Measurements from ENCODE around the gene CNTN4.

The CNTN4 gene

DNA sequence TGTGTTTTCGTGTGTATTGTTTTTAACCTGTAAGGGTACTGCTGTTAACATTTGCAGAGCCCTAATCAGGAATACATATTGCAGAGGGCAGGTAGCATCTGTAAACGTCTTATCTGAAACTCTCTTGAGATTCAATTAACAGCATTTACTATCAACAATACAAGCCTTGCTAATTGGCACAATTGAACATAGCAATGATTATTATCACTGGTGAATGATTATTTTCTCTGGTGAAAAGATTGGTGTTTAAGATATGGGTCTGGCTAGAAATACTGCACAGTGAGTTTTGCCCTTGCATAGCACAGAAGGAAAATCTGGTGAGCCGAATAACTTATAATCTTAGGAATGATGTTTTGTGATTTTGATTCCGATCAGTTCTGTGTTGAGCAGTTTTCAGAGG is 5.9 kb upstream of the CNTN4 start:
- in situ Hi-C loops (cut with MboI; ENCODE audit: low sequenced_read_pairs, unreplicated experiment) = no loop called here

DNA sequence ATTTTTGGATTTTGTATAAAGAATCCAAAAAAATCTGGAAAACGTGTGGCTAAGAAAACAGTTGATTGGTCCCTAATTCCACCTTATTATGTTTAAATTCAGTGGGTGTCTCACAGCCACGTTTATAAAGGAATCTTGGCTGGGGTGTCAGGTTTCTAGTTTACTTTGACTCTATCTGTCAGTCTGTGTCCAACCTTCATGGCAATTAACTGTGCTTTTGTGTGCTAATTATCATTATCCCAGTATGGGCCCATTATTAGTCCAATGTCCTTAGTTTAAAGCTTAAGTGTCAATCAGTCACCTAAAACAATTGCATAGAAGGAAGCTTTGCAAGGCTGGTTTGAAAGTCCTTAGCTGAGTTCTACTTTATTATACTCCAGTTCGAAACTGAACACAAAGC is 3.7 kb upstream of the CNTN4 start:
- TF ChIP-seq, protein P1, sequence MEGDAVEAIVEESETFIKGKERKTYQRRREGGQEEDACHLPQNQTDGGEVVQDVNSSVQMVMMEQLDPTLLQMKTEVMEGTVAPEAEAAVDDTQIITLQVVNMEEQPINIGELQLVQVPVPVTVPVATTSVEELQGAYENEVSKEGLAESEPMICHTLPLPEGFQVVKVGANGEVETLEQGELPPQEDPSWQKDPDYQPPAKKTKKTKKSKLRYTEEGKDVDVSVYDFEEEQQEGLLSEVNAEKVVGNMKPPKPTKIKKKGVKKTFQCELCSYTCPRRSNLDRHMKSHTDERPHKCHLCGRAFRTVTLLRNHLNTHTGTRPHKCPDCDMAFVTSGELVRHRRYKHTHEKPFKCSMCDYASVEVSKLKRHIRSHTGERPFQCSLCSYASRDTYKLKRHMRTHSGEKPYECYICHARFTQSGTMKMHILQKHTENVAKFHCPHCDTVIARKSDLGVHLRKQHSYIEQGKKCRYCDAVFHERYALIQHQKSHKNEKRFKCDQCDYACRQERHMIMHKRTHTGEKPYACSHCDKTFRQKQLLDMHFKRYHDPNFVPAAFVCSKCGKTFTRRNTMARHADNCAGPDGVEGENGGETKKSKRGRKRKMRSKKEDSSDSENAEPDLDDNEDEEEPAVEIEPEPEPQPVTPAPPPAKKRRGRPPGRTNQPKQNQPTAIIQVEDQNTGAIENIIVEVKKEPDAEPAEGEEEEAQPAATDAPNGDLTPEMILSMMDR (IDR thresholded peaks at IDR 0.05; ENCODE audit: borderline replicate concordance, control extremely low read depth, extremely low read depth, insufficient read depth, missing control alignments) = no peak
- in situ Hi-C loops (cut with MboI; ENCODE audit: low sequenced_read_pairs, unreplicated experiment) = no loop called here
- DNase-seq (ENCODE audit: low spot score) = no peak

More for the DNA sequence above, 5.9 kb upstream of the CNTN4 start:
- DNase-seq (ENCODE audit: low spot score) = no peak
- TF ChIP-seq, protein P1 (IDR thresholded peaks at IDR 0.05; ENCODE audit: borderline replicate concordance, control extremely low read depth, extremely low read depth, insufficient read depth, missing control alignments) = no peak

DNA sequence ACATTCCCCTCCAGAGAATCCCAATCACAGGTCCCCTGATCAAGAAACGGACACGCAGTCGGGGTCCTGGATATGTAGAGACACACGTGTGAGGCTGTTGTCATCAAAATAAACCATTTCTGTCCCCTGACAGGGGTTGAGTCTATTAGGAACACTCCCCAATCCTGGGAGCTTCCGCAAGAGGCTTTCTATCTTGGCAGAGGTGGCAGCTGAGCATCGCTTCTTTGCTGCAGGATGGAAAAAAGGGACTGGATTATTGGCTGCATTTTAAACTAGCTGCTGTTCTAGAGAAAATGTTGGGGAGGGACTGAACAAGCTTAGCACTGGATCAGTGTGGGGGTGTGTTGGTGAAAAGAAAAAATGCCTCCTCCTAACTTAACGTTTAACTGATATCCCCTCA is 2.5 kb upstream of the CNTN4 start:
- TF ChIP-seq, protein P1 (IDR thresholded peaks at IDR 0.05; ENCODE audit: borderline replicate concordance, control extremely low read depth, extremely low read depth, insufficient read depth, missing control alignments) = no peak
- in situ Hi-C loops (cut with MboI; ENCODE audit: low sequenced_read_pairs, unreplicated experiment) = no loop called here
- DNase-seq (ENCODE audit: low spot score) = no peak

DNA sequence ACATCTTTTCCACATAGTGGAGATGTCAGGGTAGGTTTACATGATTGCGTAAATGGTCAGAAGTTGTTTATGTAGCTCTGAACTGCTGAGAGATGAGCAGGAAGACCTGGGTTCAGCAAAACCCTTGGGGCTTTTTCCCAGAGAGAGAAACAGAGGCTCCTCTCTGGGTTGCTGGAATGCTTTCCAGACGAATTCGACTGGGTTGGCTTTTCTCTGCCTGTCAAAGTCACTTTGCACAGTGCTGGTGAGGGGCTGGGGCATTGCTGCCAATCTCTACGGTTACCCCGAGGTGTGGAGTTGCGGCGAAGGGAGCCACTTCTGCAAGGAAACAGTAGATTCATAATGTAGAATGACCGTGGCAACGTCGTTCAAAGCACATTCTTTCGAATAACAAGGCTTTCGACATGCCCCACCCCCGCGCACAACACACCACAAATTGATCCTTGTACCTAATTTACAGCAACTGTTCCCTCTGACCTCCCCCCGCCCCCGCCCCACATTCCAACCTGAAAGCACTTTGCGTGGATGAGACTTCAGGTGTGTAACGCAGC is 950 bp upstream of the CNTN4 start:
- TF ChIP-seq, protein P1 (IDR thresholded peaks at IDR 0.05; ENCODE audit: borderline replicate concordance, control extremely low read depth, extremely low read depth, insufficient read depth, missing control alignments) = no peak
- in situ Hi-C loops (cut with MboI; ENCODE audit: low sequenced_read_pairs, unreplicated experiment) = no loop called here
- no peak for DNase-seq (ENCODE audit: low spot score)

DNA sequence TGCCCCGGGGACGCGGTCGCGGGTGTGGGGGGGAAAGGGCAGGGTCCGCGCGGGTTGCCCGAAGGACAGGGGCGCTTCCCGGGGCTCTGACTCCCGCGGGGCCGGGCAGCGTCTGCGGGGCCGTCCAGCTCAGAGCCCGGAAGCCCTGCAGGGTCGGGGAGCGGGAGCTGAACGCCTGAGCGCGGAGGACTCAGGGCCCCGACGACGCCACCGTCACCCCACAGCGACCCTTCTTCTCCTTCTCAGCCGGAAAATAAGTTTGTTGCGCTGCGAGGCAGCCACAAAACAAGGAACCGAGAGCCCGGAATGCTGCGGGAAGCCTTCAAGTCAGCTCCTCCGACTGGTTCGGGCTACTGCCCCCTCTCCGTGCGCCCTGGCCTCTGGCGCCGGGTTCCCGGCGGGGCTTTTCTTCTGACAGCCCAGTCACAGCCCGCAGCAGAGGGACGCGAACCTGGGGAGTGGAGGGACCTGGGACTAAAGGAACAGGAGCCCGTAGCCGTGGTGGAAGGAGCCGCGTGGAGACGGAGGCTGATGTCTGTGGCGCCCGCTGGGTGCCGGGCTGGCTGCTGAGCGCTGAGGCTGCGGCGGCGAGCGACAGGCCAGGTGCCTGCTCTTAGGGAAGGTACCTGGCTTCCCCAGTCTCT is 484 bp downstream of the CNTN4 start:
- in situ Hi-C loops (cut with MboI; ENCODE audit: low sequenced_read_pairs, unreplicated experiment) = no loop called here
- TF ChIP-seq, protein P1 (IDR thresholded peaks at IDR 0.05; ENCODE audit: borderline replicate concordance, control extremely low read depth, extremely low read depth, insufficient read depth, missing control alignments) = no peak
- DNase-seq (ENCODE audit: low spot score) = peak; percentile 20

DNA sequence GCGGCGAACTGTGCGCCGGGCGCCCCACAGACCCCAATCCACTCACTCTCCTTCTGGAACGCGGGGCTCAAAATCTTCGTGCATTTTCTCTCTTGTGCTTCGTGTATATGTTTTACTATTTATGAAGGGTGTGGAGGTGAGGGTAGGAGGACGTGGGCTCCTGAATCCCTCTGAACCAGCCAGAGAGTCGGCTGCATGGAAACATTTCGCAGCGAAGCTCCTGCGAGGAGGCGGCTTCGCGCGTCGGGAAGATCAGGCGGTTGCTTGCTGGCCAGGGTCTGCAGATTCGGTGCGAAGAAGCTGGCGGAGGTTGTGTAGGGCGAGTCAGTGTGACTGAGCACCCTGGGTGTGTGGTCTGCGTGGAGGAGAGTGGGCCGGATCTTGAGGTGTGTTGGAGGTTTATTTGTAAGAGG is 1.1 kb downstream of the CNTN4 start:
- in situ Hi-C loops (cut with MboI; ENCODE audit: low sequenced_read_pairs, unreplicated experiment) = no loop called here
- TF ChIP-seq, protein P1 (IDR thresholded peaks at IDR 0.05; ENCODE audit: borderline replicate concordance, control extremely low read depth, extremely low read depth, insufficient read depth, missing control alignments) = no peak

More for the DNA sequence above, 1.1 kb downstream of the CNTN4 start:
- DNase-seq (ENCODE audit: low spot score) = no peak
